GM21367 (cell line): Measurements from ENCODE around the gene PTPRG.

Source experiments
- ATAC-seq: cut with Tn5 transposase; IDR thresholded peaks from one replicate; pipeline ENCODE4 v1.9.1; 2021; ENCODE audit not compliant: unreplicated experiment

Gene PTPRG

GRCh38 chr3:62242831-62243509, 681.6 kb downstream of the PTPRG start:
- no peak for ATAC-seq

GRCh38 chr3:62246094-62246493, 684.7 kb downstream of the PTPRG start:
- ATAC-seq: no peak

- no peak for ATAC-seq
Measured at GRCh38 chr3:62246985-62247384, 685.6 kb downstream of the PTPRG start.

- no peak for ATAC-seq
Measured at GRCh38 chr3:62248734-62249483, 687.5 kb downstream of the PTPRG start.

GRCh38 chr3:62249484-62249776, 688.1 kb downstream of the PTPRG start:
- ATAC-seq: no peak

- ATAC-seq: no peak
Measured at GRCh38 chr3:62249855-62250543, 688.6 kb downstream of the PTPRG start.

- no peak for ATAC-seq
Measured at GRCh38 chr3:62252438-62253157, 691.2 kb downstream of the PTPRG start.

GRCh38 chr3:62253971-62254370, 692.6 kb downstream of the PTPRG start:
- ATAC-seq: no peak

GRCh38 chr3:62255758-62256157, 694.4 kb downstream of the PTPRG start:
- ATAC-seq: no peak

- ATAC-seq: no peak
Measured at GRCh38 chr3:62259924-62260323, 698.6 kb downstream of the PTPRG start.

GRCh38 chr3:62260655-62261054, 699.3 kb downstream of the PTPRG start:
- no peak for ATAC-seq

- no peak for ATAC-seq
Measured at GRCh38 chr3:62261121-62261520, 699.8 kb downstream of the PTPRG start.

- no peak for ATAC-seq
Measured at GRCh38 chr3:62261736-62262135, 700.4 kb downstream of the PTPRG start.

GRCh38 chr3:62265528-62265927, 704.2 kb downstream of the PTPRG start:
- ATAC-seq: no peak

- no peak for ATAC-seq
Measured at GRCh38 chr3:62266668-62267283, 705.4 kb downstream of the PTPRG start.

GRCh38 chr3:62276658-62277180, 715.3 kb downstream of the PTPRG start:
- ATAC-seq: no peak

- no peak for ATAC-seq
Measured at GRCh38 chr3:62277450-62277849, 716.1 kb downstream of the PTPRG start.

GRCh38 chr3:62277986-62278385, 716.6 kb downstream of the PTPRG start:
- ATAC-seq: no peak

- ATAC-seq: no peak
Measured at GRCh38 chr3:62281726-62282125, 720.4 kb downstream of the PTPRG start.

- no peak for ATAC-seq
Measured at GRCh38 chr3:62284442-62284841, 723.1 kb downstream of the PTPRG start.

- ATAC-seq: no peak
Measured at GRCh38 chr3:62287392-62287927, 726.1 kb downstream of the PTPRG start.
